Measurements from ENCODE around the gene BMP10.

BMP10 gene

GRCh38 chr2:68849579-68850030 lies 21.6 kb downstream of the BMP10 start:
- FAIRE-seq: no peak

DNA sequence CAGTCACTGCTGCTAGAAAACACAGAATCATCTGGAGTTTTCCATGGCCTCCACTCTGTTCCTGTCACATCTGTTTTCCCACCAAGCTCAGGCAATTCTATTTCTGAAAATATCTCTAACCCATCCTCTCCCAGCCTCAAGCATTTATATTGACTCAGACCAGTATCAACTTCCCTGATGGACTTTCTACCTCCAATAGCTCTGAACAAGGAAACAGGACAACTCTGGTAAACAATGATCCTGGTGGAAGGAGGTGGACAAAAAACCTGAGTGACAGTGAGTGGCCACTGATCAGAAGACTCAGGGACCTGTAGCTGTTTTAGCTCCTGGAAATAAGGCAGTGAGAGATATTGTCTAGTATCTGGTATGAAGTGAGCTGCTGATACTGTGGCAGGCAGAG lies 23.4 kb downstream of the BMP10 start:
- no peak for FAIRE-seq

DNA sequence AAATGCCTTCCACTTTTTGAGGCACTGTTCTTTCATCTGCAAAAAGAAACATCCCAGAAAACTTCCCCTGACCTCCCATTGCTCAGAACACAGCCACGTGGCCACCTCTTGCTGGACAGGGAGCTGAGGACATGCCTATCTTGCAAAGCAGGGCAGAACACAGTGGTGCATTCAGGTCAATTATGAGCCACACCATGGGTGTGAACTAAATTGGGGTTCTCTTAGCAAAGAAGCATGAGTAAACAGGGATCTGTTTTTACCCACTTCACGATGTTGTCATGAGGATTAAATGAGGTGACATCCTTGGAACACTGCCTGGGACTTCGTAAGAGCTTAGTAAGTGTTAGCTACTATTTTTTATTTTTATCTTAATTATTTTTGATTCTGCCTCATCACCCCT lies 25.1 kb downstream of the BMP10 start:
- no peak for FAIRE-seq

DNA sequence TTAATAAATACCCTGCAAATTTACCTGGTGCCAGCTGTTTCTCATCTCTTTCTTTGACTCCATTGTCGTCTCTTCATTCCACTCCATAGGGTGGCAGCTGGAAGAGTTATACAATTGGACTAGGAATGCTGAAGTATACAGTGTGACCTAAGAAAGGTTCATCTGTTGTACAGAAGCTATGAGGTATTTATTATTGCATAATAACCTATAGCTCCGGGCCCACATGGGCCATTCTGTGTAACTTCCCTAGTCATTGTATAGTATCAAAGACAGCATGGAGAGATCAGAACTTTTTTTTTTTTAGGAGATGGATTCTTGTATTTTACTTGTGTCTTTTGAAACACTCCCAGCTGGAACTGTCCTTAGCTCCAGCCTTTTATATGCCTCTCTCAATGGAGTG lies 26.2 kb downstream of the BMP10 start:
- no peak for FAIRE-seq

GRCh38 chr2:68839260-68839833 lies 31.9 kb downstream of the BMP10 start:
- FAIRE-seq: no peak

DNA sequence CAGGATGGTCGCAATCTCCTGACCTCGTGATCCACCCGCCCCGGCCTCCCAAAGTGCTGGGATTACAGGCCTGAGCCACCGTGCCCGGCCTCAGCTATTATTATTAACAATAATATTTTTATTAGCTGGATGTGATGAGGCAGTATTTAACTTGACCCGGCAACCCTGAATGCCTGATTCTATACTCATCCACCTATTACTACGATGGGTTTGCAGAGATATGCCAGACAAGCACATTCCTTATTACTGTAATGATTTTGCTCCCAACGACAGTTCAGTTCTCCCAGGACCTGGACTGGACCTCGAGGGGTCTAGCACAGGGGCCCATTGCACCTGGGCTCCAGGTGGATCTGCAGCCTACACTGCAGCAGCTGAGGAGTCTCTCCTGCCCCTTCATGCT lies 32.6 kb downstream of the BMP10 start:
- FAIRE-seq: no peak

DNA sequence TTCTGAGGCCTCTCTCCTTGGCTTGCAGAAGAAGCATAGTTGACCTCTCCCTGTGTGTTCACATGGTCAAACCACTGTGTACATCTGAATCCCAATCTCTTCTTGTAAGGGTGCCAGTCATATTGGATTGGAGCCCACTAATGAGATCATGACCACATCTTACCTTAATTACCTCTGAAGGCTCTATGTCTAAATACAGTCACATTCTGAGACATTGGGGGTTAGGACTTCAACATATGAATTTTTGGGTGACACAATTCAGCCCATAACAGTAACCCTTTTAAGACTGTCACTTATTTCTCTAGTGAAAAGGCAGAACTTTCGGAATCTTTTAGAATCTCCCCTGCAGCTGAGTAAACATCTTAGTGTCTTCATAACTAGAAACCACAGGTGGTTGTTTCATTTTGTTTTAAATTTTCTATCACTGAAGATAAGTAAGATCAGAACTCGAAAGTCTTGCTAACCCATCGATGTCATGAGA lies 33.3 kb downstream of the BMP10 start:
- FAIRE-seq: no peak

DNA sequence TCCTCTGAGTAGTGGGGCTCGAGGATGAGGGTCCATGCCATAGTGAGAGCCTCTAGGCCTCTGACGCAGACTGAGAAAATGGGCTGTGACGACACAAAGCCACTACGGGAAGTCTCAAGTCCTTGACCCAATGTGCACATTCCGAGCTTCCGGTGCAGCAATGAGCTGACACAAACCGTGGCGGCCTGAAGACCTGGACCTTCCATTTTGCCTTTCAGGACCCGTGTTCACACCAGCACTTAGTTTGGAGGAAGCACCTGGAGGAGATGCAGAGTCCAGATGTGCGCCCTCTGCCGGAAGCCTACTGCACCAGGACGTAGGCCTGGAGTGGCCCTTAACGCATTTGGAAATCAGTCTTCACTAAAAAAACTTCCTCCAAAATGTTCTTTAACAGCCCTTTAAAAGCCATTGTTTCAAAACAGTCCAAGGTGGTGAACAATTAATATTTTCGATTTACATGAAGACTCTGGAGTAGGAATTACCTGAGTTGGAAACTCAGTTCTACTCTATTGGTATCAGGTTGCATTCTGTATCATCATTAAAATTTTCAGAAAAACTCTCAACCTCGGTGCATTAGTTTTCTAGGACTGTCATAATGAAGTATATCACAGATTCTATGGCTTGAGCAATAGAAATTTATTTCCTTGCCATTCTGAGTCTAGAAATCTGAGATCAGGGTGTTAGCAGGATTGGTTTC lies 33.9 kb downstream of the BMP10 start:
- FAIRE-seq: no peak

DNA sequence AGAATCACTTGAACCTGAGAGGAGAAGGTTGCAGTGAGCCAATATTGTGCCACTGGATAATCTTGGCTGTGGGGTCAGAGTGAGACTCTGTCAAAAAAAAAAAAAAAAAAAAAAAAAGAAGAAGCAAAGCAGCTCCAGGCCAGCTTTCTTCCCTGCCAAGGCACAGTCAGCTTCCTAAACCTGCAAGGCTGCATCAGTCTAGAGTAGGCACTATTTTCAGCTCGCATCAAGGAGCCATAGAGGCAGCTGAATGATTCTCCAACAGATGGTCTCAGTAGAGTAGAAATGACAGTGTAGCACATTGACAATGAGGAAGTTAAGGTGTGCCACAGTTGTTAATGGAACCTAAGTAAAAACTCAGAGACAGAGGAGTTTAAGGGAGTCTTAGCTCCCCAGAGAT lies 35.6 kb downstream of the BMP10 start:
- FAIRE-seq: no peak

DNA sequence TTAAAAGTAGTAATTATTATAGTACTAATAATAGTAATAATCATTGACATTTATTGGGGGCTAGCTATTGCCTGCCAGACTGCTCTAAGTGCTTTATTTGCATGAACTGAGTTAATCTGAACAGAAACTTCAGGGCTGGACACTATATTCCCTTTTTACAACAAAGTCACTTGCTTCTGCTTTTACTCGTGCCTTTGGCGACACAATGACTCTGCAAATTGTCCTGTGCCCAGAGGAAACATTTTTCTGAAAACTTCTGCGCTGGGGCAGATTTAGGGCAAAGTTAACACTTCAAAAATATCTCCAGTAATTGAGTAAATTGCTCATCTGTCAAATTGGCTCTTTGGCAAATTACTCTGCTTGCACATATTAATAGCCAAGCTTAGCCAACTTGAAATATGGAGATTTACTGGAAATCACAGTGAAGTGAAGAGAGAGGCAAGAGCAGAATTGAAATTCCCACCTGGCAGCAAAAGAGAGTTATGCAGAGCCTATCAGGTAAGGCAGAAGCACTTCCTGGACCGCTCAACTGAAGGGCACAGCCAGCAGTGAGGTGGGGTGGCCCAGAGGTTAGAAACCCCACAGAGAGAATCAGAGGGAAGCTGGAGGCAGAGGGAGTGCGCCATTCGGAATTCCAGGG lies 36.3 kb downstream of the BMP10 start:
- no peak for FAIRE-seq

- FAIRE-seq: no peak
Observed at GRCh38 chr2:68833162-68833561, 38.0 kb downstream of the BMP10 start.

DNA sequence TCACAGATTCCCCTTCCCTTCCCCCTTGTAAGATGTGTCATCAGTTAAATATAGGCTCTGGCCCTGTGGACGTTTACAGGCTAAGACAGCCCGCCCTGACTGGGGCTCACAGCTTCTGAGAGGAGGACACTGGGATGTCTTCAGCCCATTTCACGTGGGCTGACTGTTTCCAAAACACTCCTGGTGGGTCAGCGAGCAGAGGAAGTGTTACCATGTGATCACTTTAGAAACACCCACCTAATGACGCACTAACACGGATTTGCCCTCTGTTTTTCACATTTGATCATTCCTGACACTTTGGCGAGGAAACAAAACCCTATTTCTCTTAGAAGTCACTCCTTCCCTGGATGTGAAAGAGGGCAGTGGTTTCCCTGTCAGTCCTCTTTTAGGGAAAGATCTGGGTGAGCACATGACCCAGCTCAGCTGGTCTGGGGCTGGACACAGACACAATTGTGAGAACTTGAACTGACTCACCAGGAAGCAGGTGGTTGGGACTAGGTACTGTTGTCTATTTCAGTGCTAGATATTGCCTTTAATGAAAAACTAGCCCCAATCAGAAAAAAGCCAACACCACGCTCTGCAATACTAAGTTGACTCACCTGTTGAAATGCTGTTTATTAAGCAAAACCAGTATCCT lies 38.8 kb downstream of the BMP10 start:
- no peak for FAIRE-seq

- no peak for FAIRE-seq
Observed at GRCh38 chr2:68831686-68832232, 39.4 kb downstream of the BMP10 start.

DNA sequence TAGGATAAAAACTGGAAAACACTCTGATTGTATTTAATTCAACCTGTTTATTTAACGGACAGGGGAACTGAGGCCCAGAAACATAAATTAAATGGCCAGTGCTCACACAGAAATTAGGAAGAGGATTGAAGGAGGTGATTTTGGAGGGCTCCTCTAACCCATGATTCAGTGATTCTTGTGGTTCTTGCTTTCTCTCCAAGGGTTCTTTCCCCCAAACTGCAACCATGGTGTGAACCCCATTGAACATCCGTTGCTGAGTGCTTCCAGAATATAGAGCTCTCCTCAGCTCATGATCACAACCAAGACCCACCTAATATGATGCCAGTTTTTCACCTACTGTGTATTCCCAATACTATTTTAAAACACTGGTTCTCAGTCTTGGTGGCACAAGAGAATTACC lies 41.4 kb downstream of the BMP10 start:
- no peak for FAIRE-seq

DNA sequence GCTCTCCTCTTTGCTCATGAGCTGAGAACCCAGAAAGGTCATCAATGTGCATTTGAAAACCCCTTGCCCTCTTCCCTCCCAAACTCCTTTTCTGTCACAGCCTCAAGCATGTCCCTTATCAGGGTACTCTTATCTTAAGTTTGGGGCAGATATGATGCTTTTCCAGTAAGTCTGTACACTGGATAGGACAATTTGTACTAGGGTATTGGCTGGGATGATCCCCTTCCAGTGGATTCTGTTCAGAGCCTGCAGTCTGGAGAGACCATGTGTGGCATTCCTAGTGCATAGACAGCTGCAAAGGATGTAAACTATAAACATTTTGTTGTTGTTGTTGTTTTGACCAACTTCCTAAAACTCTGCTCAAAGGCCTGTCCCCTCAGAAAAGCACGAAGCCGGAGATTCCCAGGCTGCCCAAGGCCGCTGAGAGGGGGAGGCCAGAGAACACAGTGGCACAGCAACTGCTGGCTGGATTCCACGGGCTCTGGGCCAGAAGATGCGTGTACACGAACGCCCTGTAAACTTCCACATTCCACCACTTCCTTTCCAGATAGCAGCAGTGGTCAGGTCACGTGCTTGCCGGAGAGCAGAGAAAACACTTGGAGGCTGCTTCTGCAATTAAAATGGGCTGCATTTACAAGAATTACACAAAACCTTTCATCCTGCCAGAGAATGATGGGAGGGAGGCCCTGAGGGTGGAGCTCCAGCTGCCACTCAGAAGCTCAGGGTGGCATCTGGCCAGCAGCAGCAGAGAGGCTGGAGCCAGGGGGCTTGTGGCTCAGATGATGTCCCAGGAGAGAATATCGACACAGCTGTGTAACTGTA lies 42.1 kb downstream of the BMP10 start:
- FAIRE-seq: no peak

DNA sequence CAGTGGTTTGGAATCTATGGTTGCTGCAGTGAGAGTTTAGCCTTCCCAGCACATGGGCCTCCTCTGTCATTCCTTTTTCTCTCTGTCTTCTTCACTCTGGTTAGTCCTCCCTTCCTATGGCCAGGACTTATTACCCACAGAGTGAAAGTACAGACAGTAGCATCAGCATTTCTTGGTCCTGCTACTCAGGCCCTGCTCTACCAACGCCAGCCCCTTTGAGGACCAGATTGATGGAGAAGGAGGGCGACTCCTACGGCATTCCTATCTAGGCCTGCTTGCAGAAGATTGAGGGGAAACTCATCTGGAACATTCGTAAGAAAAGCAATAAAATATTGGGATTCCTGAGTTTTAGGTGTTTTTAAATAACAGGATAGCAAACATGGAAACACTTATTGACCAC lies 43.5 kb downstream of the BMP10 start:
- no peak for FAIRE-seq

DNA sequence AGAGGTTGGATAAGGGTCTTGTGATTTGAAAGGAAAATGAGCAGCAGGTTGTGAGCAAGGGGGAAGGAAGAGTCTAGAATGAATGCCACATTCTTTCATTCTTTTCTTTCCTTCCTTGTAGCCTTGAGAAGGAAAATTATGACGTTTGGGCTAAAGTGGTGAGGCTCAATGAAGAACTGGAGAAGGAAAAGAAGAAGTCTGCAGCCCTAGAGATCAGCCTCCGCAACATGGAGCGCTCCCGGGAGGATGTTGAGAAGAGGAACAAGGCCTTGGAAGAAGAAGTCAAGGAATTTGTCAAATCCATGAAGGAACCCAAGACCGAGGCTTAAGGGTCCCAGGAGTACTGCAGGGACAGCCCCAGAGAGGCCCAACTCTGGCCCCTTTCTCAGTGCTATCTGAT lies 45.3 kb downstream of the BMP10 start:
- FAIRE-seq: no peak

- FAIRE-seq: no peak
Observed at GRCh38 chr2:68824831-68825230, 46.4 kb downstream of the BMP10 start.

DNA sequence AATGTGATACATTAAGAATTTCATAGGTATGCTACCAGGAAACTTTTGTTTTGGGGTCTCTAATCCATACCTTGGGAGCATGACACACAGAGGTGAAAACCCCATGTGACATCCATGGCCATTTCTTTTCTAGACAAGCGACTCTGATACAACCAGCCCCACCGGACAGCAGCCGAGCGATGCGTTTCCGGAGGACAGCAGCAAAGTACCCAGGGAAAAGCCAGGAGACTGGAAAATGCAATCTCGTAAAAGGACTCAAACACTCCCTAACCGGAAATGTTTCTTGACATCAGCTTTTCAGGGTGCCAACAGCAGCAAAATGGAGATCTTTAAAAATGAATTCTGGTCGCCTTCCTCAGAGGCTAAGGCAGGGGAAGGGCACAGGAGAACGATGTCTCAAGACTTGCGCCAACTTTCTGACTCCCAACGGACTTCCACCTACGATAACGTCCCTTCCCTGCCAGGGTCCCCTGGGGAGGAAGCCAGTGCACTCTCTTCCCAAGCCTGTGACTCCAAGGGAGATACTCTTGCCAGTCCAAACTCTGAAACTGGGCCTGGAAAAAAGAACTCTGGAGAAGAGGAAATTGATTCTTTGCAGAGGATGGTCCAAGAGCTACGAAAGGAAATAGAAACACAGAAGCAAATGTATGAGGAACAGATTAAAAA lies 48.9 kb downstream of the BMP10 start:
- no peak for FAIRE-seq

GRCh38 chr2:68819556-68819955 lies 51.6 kb downstream of the BMP10 start:
- no peak for FAIRE-seq

DNA sequence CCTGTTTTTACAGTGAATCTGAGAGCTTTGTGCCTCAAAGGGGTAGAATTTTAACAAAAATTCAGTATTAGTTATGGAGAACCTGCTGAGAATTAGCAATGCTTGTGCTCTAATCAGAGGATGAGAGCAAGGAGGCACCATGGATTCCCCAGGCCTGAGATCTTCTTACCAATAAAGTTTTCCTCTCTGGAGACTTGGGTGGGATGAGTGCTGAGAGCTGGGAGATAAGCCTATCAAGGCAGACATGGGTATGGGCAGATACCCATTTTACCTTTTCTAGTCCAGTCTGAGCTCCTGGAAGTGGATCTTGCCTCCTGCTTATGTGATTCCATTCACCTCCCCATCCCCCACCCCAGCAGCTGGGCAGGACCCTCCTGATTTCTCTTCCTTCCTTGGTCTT lies 53.9 kb downstream of the BMP10 start:
- FAIRE-seq: no peak

All from TTC549 (cell line).